Pons (tissue), 1 donor: ENCODE measurements around the gene TMEM200A.

Experiments
- DNase-seq: peaks from one replicate; pipeline ENCODE4 v3.0.0-alpha.2; 2016; ENCODE audit warnings: low spot score

Gene TMEM200A

DNA sequence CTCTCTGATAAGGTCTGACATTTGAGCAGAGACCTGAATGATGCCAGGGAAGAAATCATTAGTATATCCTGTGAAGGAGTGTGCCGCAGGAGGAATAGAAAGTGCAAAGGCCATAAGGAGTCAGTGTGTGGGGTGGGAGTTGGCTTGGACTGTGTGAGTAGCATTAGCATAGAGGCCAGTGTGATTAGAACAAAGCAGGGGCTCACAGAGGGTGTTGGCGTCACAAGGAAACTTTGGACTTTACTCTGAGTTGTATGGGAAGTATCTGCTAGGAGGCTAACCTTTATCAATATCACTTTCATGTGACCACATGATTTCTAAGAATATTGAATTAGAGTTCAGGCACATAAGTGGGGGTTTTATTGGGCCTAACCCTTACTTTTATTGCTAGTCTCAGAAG lies 12.1 kb downstream of the TMEM200A start:
- no peak for DNase-seq

GRCh38 chr6:130379223-130379622 lies 13.4 kb downstream of the TMEM200A start:
- DNase-seq, result no peak

DNA sequence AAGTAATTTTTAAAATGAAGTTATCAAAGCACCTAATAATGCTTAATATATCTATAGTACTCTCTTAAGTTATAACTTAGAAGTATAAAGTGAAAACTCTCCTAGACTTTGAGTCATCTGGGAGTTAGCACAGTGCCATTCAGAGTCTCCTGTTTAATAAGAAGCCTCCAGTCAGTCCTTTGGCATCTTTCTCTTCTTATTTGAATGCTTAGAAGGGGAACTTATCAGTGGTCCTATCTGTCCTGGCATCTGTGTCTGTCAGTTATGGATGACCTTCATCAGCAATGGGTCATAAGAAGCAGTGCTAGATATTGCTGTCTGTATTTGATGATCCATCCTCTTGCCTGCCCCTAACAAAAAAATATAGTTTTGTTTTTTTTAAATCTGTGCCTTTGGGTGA lies 15.2 kb downstream of the TMEM200A start:
- no peak for DNase-seq

- no peak for DNase-seq
Observed at GRCh38 chr6:130381459-130382380, 15.9 kb downstream of the TMEM200A start.

- DNase-seq, result no peak
Observed at GRCh38 chr6:130382872-130383490, 17.2 kb downstream of the TMEM200A start.

GRCh38 chr6:130385064-130385695 lies 19.4 kb downstream of the TMEM200A start:
- no peak for DNase-seq

- DNase-seq, result no peak
Observed at GRCh38 chr6:130389142-130389541, 23.3 kb downstream of the TMEM200A start.

- DNase-seq, result no peak
Observed at GRCh38 chr6:130390890-130391289, 25.1 kb downstream of the TMEM200A start.

GRCh38 chr6:130393306-130393705 lies 27.5 kb downstream of the TMEM200A start:
- DNase-seq, result no peak

DNA sequence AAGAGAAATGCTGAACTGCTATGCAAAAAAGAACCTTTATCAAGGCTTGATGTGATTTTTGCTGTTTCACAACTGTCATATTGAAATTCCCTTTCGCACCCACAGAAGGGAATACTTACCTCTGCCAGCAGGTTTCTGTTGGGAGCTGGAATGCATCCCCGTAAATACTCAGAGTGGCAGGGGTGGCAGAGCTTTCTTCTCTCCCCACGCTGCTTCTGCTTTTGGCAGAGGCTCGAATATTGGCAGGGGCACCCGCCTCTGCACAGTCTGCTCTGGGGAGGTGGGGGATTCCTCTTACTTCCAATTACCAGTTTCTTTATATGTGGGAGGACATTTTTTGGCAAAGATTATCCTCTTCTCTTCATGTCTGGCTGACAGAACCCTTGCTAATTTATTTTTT lies 28.4 kb downstream of the TMEM200A start:
- no peak for DNase-seq

DNA sequence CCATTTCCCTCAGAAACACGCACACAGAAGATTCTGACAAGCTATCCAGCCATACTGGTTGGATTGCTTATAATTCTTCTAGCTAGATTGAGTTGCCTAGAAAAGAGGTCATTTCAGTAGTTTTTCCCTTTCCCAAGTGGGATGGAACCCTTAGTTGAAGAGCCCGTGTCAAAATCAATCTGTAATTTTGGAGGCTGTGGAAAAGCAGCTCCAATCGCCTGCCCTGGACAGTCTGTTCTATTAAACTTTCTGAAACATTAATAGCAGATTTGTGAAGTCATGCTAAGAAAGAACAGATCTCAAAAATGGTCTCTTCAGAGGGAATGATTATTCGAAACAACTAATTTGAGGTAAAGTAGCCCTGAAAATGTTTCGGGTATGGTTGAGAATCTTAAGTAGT lies 29.3 kb downstream of the TMEM200A start:
- DNase-seq, result no peak

DNA sequence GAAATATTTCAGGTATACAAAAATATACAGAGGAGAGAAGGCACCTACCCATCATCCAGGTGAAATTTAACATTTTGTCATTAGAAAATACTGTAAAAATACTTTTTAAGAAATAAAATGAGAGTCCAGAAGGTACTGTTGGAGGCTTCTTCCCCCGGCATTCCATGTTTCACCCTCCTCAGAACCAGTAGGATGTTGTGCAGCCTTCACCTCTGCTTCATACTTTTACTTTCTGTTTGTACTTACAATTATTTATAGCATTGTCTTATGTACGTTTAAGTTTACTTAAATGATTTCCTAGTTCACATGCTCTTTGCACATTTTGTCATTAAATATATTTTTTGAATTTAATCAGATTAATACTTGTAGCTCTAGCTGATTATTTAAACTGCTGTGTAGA lies 30.9 kb downstream of the TMEM200A start:
- DNase-seq, result no peak

DNA sequence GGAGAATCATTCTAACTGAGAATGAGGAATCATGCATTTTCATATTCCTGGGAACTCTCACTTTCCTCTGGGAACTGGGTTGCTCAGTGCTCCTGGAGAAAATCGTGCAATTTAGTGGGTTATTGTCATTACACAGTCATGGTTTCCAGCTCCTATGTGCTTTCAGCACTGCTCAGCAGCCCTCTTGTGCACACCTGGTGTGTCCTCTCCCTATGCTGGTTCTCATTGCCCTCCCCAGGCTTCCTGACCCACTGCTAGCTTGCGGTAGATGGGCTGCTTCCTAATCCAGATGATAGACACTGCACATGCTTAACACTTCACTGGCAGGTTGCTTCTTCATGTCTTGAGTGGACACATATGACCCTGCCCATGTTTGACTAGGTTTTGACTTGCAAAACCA lies 39.7 kb downstream of the TMEM200A start:
- DNase-seq, result no peak

DNA sequence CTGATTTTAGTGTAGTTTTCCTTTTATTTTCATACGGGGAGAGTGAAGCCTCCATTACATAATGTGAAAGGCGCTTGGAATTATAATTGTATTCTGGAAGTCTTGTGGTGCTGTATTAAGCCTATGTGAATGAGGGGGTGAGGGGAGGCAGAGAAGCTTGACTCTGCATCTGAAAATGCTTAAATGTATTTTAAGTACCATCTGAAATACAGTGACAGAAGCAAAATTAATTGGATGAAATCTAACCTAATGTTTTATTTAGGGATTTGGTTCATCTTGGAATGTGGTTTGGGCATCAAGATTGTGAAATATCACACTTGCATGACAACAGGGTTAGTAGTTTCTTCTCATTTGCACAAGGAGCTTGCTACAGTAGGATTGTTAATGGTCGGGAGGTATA lies 41.2 kb downstream of the TMEM200A start:
- DNase-seq, result no peak

DNA sequence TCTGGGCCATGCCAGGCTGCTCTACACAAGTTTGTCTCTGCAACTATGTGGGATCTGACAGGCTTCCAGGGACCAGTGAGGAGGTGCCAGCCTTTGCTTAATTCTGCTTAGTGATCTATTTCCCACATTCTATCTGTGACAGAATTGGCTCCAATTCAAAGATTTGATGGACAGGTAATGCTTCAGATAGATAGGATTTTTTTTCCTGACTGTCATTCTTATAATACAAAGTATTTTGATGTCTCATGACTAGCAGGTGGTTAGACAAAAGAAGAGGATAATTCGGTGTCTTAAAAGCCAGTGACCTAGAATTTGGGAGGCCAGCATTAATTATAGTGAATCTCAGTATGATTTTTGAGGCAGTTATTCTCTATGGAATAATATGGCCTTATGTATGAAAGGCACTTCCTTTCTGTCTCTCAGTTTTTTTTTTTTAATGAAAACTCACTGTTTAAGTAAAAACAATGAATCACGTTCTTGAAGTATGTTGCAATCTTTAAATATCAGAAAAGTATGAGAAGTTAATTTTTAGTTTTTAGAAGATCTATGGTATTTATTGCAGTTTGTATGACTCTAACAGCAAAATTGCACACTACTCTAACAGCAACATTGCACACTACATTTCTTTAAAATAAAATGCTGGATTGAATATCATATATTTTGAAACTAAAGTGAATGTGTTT lies 43.7 kb downstream of the TMEM200A start:
- DNase-seq, result no peak

DNA sequence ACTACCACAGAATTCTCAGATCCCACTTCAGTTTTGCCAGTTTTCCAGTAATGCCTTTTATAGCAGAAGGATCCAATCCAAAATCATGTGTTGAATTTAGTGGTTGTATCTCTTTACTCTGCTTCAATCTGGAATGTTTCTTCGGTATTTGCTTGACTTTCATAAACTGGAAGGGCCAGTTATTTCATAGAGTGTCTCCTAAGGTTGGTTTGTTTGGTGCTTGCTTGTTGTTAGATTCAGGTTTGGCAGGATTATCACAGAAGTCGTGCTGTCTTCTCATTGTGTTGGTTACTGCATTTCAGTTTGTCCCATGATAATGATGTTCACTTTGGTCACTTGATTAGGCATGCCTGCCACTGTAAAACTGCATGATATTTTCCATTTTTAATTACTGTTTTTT lies 45.7 kb downstream of the TMEM200A start:
- no peak for DNase-seq

GRCh38 chr6:130412556-130413290 lies 46.9 kb downstream of the TMEM200A start:
- no peak for DNase-seq

GRCh38 chr6:130417951-130418350 lies 52.1 kb downstream of the TMEM200A start:
- DNase-seq, result no peak

DNA sequence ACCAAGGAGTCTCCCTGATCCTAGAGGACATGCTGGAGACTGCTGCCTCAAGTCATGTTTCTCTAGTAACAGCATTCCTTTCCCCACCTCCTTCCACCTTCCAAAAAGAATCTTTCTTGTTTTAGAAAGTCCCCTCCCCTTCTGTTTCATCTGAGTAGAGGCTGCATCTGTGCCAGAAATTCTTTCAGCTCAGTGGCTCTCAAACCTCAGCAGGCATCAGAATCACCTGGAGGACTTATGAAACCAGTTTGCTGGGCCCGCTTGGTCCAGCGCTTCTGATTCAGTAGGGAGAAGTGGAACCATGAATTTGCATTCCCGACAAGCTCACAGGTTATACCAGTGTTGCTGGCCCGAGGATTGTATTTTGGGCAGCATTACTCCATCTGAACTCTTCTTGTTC lies 55.1 kb downstream of the TMEM200A start:
- no peak for DNase-seq

DNA sequence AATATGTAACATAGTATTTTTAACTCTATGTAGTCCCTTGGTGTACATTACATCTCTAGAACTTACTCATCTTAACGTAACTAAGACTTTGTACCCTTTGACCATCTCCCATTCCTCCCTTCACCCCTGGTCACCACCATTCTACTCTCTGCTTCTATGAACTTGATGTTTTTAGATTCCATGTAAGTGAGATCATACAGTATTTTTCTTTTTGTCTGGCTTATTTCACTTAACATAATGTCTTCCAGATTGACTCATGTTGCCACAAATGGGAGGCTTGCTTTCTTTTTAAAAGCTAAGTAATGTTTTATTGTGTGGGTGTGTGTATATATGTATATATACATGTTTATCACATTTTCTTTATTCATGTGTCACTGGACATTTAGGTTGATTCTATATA lies 55.8 kb downstream of the TMEM200A start:
- DNase-seq, result no peak

- DNase-seq, result no peak
Observed at GRCh38 chr6:130423044-130423443, 57.2 kb downstream of the TMEM200A start.

DNA sequence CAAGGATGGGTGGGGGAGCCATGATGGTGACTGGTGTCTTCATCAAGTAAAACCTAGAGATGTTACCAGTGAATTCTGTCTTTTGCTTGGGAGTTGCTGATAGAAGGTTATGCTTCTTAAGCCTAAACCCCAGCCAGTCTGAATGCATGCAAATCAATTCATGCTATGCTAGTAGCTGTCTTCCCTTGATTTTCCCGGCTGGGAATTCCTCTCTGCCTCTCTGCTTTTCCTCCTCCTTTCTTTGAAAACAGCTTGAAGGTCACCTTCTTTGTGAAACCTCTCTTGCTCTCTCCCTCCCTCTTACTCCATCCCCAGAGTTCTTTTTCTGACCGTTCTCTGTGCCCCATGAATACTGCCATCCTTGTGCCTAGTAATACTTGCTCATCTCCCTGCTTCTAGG lies 58.9 kb downstream of the TMEM200A start:
- DNase-seq, result no peak
